ENCODE data around the gene FBXO8.
"Not testable (repeated sequence)": the region's sequence is repeated elsewhere in the genome, so short reads cannot be mapped to it uniquely, and the experiment has no call there.

FBXO8 gene

DNA sequence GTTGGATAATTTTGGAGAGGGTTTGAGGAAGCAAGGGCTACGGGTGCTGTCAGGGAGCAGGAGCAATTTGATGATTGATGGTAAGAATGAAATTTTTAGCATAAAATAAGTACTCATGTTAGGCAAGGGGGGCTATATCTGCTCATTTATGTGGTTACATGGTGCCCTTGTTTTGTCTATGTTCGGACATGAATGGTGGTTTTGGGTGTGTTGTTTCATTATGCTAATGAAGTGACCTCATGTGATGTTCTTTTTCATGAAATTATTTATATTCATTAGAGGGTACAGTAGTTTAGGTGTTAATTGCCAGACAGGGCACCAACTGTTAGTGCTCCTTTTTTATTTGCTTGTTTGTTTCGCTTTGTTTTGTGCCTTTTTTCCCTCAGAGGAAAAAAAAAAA, 29.5 kb upstream of the FBXO8 start:
- H3K4me3 ChIP-seq (replicated peaks; ENCODE audit: low read depth, low read length) = no peak overlapping the region
- DNase-seq (ENCODE audit: low read depth) = no peak
- TF ChIP-seq, protein P1, sequence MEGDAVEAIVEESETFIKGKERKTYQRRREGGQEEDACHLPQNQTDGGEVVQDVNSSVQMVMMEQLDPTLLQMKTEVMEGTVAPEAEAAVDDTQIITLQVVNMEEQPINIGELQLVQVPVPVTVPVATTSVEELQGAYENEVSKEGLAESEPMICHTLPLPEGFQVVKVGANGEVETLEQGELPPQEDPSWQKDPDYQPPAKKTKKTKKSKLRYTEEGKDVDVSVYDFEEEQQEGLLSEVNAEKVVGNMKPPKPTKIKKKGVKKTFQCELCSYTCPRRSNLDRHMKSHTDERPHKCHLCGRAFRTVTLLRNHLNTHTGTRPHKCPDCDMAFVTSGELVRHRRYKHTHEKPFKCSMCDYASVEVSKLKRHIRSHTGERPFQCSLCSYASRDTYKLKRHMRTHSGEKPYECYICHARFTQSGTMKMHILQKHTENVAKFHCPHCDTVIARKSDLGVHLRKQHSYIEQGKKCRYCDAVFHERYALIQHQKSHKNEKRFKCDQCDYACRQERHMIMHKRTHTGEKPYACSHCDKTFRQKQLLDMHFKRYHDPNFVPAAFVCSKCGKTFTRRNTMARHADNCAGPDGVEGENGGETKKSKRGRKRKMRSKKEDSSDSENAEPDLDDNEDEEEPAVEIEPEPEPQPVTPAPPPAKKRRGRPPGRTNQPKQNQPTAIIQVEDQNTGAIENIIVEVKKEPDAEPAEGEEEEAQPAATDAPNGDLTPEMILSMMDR (IDR thresholded peaks at IDR 0.05; ENCODE audit: low read length, missing control alignments) = no peak

DNA sequence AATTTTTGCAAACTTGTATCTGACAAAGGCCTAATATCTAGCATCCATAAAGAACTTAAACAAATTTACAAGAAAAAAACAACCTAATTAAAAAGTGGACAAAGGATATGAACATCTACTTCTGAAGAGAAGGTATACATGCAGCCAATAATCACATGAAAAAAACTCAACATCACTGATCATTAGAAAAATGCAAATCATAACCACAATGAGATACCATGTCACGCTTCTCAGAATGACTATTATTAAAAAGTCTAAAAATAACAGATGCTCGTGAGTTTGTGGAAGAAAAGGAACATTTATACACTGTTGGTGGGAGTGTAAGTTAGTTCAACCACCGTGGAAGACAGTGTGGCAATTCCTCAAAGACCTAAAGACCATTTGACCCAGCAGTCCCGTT, 24.2 kb upstream of the FBXO8 start:
- no peak overlapping the region for H3K4me3 ChIP-seq (replicated peaks; ENCODE audit: low read depth, low read length)
- no peak for DNase-seq (ENCODE audit: low read depth)
- TF ChIP-seq, protein P1 (IDR thresholded peaks at IDR 0.05; ENCODE audit: low read length, missing control alignments) = no peak

- DNase-seq (ENCODE audit: low read depth) = no peak
- TF ChIP-seq, protein P1 (IDR thresholded peaks at IDR 0.05; ENCODE audit: low read length, missing control alignments) = no peak
- H3K4me3 ChIP-seq (replicated peaks; ENCODE audit: low read depth, low read length) = no peak overlapping the region
Measured at GRCh38 chr4:174305961-174306360, 22.5 kb upstream of the FBXO8 start.

- DNase-seq (ENCODE audit: low read depth) = no peak
- TF ChIP-seq, protein P1 (IDR thresholded peaks at IDR 0.05; ENCODE audit: low read length, missing control alignments) = no peak
- no peak overlapping the region for H3K4me3 ChIP-seq (replicated peaks; ENCODE audit: low read depth, low read length)
Measured at GRCh38 chr4:174304664-174305063, 21.2 kb upstream of the FBXO8 start.

DNA sequence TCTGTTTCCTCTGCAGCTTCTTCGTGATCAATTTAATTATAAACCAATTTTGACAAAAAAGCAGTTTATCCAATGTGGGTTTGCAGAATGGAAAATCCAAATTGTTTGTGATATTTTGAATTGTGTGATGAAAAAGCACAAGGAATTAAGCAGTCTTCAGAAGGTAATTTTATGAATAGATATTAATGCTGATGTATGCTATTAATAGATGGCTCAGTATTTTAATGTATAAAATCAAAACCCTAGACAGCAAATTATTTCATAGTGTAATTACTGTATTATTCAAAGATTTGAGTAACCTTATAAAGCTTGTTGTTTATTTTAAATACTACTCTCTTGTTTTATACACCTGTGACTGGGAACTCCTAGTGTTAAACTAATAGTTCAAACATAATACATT, 20.2 kb upstream of the FBXO8 start:
- TF ChIP-seq, protein P1 (IDR thresholded peaks at IDR 0.05; ENCODE audit: low read length, missing control alignments) = no peak
- H3K4me3 ChIP-seq (replicated peaks; ENCODE audit: low read depth, low read length) = no peak overlapping the region
- no peak for DNase-seq (ENCODE audit: low read depth)

GRCh38 chr4:174295142-174295541, 11.7 kb upstream of the FBXO8 start:
- H3K4me3 ChIP-seq (replicated peaks; ENCODE audit: low read depth, low read length); DNase-seq (ENCODE audit: low read depth): not testable (repeated sequence)

DNA sequence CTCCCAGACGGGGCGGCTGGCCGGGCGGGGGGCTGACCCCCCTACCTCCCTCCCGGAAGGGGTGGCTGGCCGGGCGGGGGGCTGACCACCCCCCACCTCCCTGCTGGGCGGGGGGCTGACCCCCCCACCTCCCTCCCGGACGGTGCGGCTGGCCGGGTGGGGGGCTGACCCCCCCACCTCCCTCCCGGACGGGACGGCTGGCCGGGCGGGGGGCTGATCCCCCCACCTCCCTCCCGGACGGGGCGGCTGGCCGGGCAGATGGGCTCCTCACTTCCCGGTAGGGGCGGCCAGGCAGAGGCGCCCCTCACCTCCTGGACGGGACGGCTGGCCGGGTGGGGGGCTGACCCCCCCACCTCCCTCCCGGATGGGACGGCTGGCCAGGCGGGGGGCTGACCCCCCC, 11.2 kb upstream of the FBXO8 start:
- DNase-seq (ENCODE audit: low read depth) = not testable (repeated sequence)

GRCh38 chr4:174292473-174292872, 9.0 kb upstream of the FBXO8 start:
- no peak for DNase-seq (ENCODE audit: low read depth)
- H3K4me3 ChIP-seq (replicated peaks; ENCODE audit: low read depth, low read length) = no peak overlapping the region
- TF ChIP-seq, protein P1 (IDR thresholded peaks at IDR 0.05; ENCODE audit: low read length, missing control alignments) = no peak

More for the DNA sequence above, 11.2 kb upstream of the FBXO8 start:
- not testable (repeated sequence) for H3K4me3 ChIP-seq (replicated peaks; ENCODE audit: low read depth, low read length)
